Measurements from ENCODE around the gene EPS15.

The EPS15 gene

GRCh38 chr1:51555866-51556619 is 37.0 kb upstream of the EPS15 start:
- no peak overlapping the region for H2AFZ ChIP-seq (ENCODE audit: low read depth, low read length, severe bottlenecking)
- H3K9ac ChIP-seq (ENCODE audit: low read length): no peak overlapping the region
- no peaks in the 10 kb centered on the region for H3K9me3 ChIP-seq (ENCODE audit: insufficient read depth, low read length)
- H4K20me1 ChIP-seq (ENCODE audit: low read depth, low read length): no peaks in the 10 kb centered on the region
- no peak overlapping the region for H3K27ac ChIP-seq (ENCODE audit: low read depth, low read length)
- no peaks in the 10 kb centered on the region for H3K27me3 ChIP-seq (ENCODE audit: low read length)
- no peaks in the 10 kb centered on the region for H3F3A ChIP-seq (ENCODE audit: insufficient read depth)
- H3K36me3 ChIP-seq (ENCODE audit: low read length): no peaks in the 10 kb centered on the region
- H3K9me2 ChIP-seq (replicated peaks; ENCODE audit: insufficient read depth, low read length): no peaks in the 10 kb centered on the region
- H3K4me3 ChIP-seq (ENCODE audit: insufficient read depth, low read length, poor library complexity, severe bottlenecking): no peak overlapping the region
- no peak overlapping the region for H3K4me2 ChIP-seq (ENCODE audit: low read depth, low read length, poor library complexity, severe bottlenecking)
- H3K79me2 ChIP-seq (ENCODE audit: insufficient read depth, low read length): no peaks in the 10 kb centered on the region
- no peak for TF ChIP-seq EZH2phosphoT487 (conservative IDR thresholded peaks at IDR 0.05; ENCODE audit: low read length)
- TF ChIP-seq, protein P1, sequence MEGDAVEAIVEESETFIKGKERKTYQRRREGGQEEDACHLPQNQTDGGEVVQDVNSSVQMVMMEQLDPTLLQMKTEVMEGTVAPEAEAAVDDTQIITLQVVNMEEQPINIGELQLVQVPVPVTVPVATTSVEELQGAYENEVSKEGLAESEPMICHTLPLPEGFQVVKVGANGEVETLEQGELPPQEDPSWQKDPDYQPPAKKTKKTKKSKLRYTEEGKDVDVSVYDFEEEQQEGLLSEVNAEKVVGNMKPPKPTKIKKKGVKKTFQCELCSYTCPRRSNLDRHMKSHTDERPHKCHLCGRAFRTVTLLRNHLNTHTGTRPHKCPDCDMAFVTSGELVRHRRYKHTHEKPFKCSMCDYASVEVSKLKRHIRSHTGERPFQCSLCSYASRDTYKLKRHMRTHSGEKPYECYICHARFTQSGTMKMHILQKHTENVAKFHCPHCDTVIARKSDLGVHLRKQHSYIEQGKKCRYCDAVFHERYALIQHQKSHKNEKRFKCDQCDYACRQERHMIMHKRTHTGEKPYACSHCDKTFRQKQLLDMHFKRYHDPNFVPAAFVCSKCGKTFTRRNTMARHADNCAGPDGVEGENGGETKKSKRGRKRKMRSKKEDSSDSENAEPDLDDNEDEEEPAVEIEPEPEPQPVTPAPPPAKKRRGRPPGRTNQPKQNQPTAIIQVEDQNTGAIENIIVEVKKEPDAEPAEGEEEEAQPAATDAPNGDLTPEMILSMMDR (IDR thresholded peaks at IDR 0.05; ENCODE audit: insufficient read depth, low read length, poor library complexity, severe bottlenecking): no peak

GRCh38 chr1:51553911-51554310 is 34.8 kb upstream of the EPS15 start:
- no peak overlapping the region for H3K4me2 ChIP-seq (ENCODE audit: low read depth, low read length, poor library complexity, severe bottlenecking)
- no peaks in the 10 kb centered on the region for H4K20me1 ChIP-seq (ENCODE audit: low read depth, low read length)
- no peak overlapping the region for H3K27ac ChIP-seq (ENCODE audit: low read depth, low read length)
- TF ChIP-seq EZH2phosphoT487 (conservative IDR thresholded peaks at IDR 0.05; ENCODE audit: low read length): no peak
- TF ChIP-seq, protein P1 (IDR thresholded peaks at IDR 0.05; ENCODE audit: insufficient read depth, low read length, poor library complexity, severe bottlenecking): no peak
- H3K27me3 ChIP-seq (ENCODE audit: low read length): no peaks in the 10 kb centered on the region
- no peaks in the 10 kb centered on the region for H3K36me3 ChIP-seq (ENCODE audit: low read length)
- H3F3A ChIP-seq (ENCODE audit: insufficient read depth): no peaks in the 10 kb centered on the region
- no peak overlapping the region for H3K9ac ChIP-seq (ENCODE audit: low read length)
- no peaks in the 10 kb centered on the region for H3K9me3 ChIP-seq (ENCODE audit: insufficient read depth, low read length)
- H3K9me2 ChIP-seq (replicated peaks; ENCODE audit: insufficient read depth, low read length): no peaks in the 10 kb centered on the region
- H3K4me3 ChIP-seq (ENCODE audit: insufficient read depth, low read length, poor library complexity, severe bottlenecking): no peak overlapping the region
- no peaks in the 10 kb centered on the region for H3K79me2 ChIP-seq (ENCODE audit: insufficient read depth, low read length)
- H2AFZ ChIP-seq (ENCODE audit: low read depth, low read length, severe bottlenecking): no peak overlapping the region

GRCh38 chr1:51552929-51553807 is 34.1 kb upstream of the EPS15 start:
- Histone ChIP-seq H3K27me3 (ENCODE audit: low read length) (no peaks in the 10 kb centered on the region), H3K9me2 (replicated peaks; ENCODE audit: insufficient read depth, low read length) (no peaks in the 10 kb centered on the region), H3K4me2 (ENCODE audit: low read depth, low read length, poor library complexity, severe bottlenecking) (no peak overlapping the region), H3K9me3 (ENCODE audit: insufficient read depth, low read length) (no peaks in the 10 kb centered on the region), H3K36me3 (ENCODE audit: low read length) (no peaks in the 10 kb centered on the region), H3K27ac (ENCODE audit: low read depth, low read length) (no peak overlapping the region), H3F3A (ENCODE audit: insufficient read depth) (no peaks in the 10 kb centered on the region), H4K20me1 (ENCODE audit: low read depth, low read length) (no peaks in the 10 kb centered on the region), H2AFZ (ENCODE audit: low read depth, low read length, severe bottlenecking) (no peak overlapping the region), H3K79me2 (ENCODE audit: insufficient read depth, low read length) (no peaks in the 10 kb centered on the region), H3K4me3 (ENCODE audit: insufficient read depth, low read length, poor library complexity, severe bottlenecking) (no peak overlapping the region), H3K9ac (ENCODE audit: low read length) (no peak overlapping the region)
- TF ChIP-seq, protein P1 (IDR thresholded peaks at IDR 0.05; ENCODE audit: insufficient read depth, low read length, poor library complexity, severe bottlenecking): no peak
- no peak for TF ChIP-seq EZH2phosphoT487 (conservative IDR thresholded peaks at IDR 0.05; ENCODE audit: low read length)
